ENCODE data around the gene SARS2.
A peak's percentile ranks its signal among the peaks of the same experiment; 100 is the strongest.
"Not testable (repeated sequence)": the region's sequence is repeated elsewhere in the genome, so short reads cannot be mapped to it uniquely, and the experiment has no call there.

The SARS2 gene

GRCh38 chr19:38949580-38950367 is 19.2 kb upstream of the SARS2 start:
- DNase-seq (ENCODE audit: extremely low read depth in 1 of 2, low read depth in 1 of 2): peak; percentile 68 to 92

- no peak for DNase-seq (ENCODE audit: extremely low read depth in 1 of 2, low read depth in 1 of 2)
These were observed 15.9 kb upstream of the SARS2 start for GRCh38 chr19:38946229-38947010.

- DNase-seq (ENCODE audit: extremely low read depth in 1 of 2, low read depth in 1 of 2): no peak
These were observed 15.1 kb upstream of the SARS2 start for GRCh38 chr19:38945562-38946228.

GRCh38 chr19:38944981-38945506 is 14.5 kb upstream of the SARS2 start:
- DNase-seq (ENCODE audit: extremely low read depth in 1 of 2, low read depth in 1 of 2): no peak

- DNase-seq (ENCODE audit: extremely low read depth in 1 of 2, low read depth in 1 of 2): no peak
These were observed 12.1 kb upstream of the SARS2 start for GRCh38 chr19:38942471-38943181.

GRCh38 chr19:38941979-38942378 is 11.4 kb upstream of the SARS2 start:
- DNase-seq (ENCODE audit: extremely low read depth in 1 of 2, low read depth in 1 of 2): no peak

GRCh38 chr19:38941466-38941865 is 10.9 kb upstream of the SARS2 start:
- DNase-seq (ENCODE audit: extremely low read depth in 1 of 2, low read depth in 1 of 2): not testable (repeated sequence)

GRCh38 chr19:38939957-38940356 is 9.4 kb upstream of the SARS2 start:
- DNase-seq (ENCODE audit: extremely low read depth in 1 of 2, low read depth in 1 of 2): no peak

GRCh38 chr19:38933544-38933943 is 3.0 kb upstream of the SARS2 start:
- DNase-seq (ENCODE audit: extremely low read depth in 1 of 2, low read depth in 1 of 2): no peak

GRCh38 chr19:38932425-38933179 is 2.0 kb upstream of the SARS2 start:
- DNase-seq (ENCODE audit: extremely low read depth in 1 of 2, low read depth in 1 of 2): no peak

GRCh38 chr19:38931521-38931793 is 894 bp upstream of the SARS2 start:
- DNase-seq (ENCODE audit: extremely low read depth in 1 of 2, low read depth in 1 of 2): no peak

- DNase-seq (ENCODE audit: extremely low read depth in 1 of 2, low read depth in 1 of 2): peak; percentile 91 to 98
These were observed 385 bp upstream of the SARS2 start, which contains the start of gene MRPS12 for GRCh38 chr19:38930776-38931520. Gene MRPS12, plus strand, starts transcription at chr19:38930944. Its CDS starts 351 bp downstream, at chr19:38931295.

- DNase-seq (ENCODE audit: extremely low read depth in 1 of 2, low read depth in 1 of 2): no peak
These were observed 2.1 kb downstream of the SARS2 start for GRCh38 chr19:38928391-38929001.

GRCh38 chr19:38924388-38924787 is 6.2 kb downstream of the SARS2 start:
- DNase-seq (ENCODE audit: extremely low read depth in 1 of 2, low read depth in 1 of 2): no peak

GRCh38 chr19:38922482-38922881 is 8.1 kb downstream of the SARS2 start:
- no peak for DNase-seq (ENCODE audit: extremely low read depth in 1 of 2, low read depth in 1 of 2)

- no peak for DNase-seq (ENCODE audit: extremely low read depth in 1 of 2, low read depth in 1 of 2)
These were observed 8.9 kb downstream of the SARS2 start for GRCh38 chr19:38921420-38922274.

- DNase-seq (ENCODE audit: extremely low read depth in 1 of 2, low read depth in 1 of 2): no peak
These were observed 9.8 kb downstream of the SARS2 start for GRCh38 chr19:38920602-38921419.
